ENCODE measurements around the gene NOTO.

NOTO gene

DNA sequence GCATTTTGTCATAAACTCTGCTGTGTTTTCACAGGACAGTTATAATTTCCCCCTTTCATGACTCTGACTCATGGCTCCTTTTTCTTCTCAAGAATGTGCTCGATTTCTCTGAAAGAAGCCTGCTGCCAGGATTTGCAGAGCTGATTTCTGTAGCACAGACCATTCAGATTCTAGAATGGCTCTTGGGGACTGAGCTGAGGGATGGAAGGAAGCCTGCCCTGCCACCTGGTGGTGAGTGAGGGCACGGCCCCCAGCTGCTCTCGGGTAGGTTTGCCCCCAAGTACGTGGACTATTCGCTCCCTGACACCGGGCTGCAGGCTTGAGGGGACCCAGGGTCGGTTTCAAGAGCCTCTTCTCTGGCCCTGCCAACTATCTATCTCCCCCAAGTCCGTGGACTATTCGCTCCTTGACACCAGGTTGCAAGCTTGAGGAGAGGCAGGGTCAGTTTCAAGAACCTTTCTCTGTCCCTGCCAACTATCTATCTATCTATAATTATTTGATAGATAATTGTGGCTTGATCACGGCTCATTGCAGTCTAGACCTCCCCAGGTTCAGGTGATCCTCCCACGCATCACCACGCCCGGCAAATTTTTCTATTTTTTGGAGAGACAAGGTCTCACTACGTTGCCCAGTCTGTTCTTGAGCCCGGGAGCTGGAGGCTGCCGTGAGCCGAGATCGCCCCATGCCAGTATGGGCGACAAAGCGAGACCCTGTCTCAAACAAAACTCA is 10.2 kb downstream of the NOTO start:
- H3K4me3 ChIP-seq (ENCODE audit: low read depth, low read length), result no peak overlapping the region
- TF ChIP-seq POLR2A (IDR thresholded peaks at IDR 0.05; ENCODE audit: extremely low read depth, insufficient read length), result no peak
- no peak; the same call in 1 of the 2 replicates for TF ChIP-seq MAX (IDR thresholded peaks at IDR 0.05; ENCODE audit: low read depth, low read length)
- TF ChIP-seq, protein P1, sequence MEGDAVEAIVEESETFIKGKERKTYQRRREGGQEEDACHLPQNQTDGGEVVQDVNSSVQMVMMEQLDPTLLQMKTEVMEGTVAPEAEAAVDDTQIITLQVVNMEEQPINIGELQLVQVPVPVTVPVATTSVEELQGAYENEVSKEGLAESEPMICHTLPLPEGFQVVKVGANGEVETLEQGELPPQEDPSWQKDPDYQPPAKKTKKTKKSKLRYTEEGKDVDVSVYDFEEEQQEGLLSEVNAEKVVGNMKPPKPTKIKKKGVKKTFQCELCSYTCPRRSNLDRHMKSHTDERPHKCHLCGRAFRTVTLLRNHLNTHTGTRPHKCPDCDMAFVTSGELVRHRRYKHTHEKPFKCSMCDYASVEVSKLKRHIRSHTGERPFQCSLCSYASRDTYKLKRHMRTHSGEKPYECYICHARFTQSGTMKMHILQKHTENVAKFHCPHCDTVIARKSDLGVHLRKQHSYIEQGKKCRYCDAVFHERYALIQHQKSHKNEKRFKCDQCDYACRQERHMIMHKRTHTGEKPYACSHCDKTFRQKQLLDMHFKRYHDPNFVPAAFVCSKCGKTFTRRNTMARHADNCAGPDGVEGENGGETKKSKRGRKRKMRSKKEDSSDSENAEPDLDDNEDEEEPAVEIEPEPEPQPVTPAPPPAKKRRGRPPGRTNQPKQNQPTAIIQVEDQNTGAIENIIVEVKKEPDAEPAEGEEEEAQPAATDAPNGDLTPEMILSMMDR (IDR thresholded peaks at IDR 0.05; ENCODE audit: low read depth, low read length), result peak; percentile 97
- TF ChIP-seq MYC (IDR thresholded peaks at IDR 0.05; ENCODE audit: low read depth, low read length), result no peak
- DNase-seq (ENCODE audit: low read depth), result peak; percentile 88

GRCh38 chr2:73214120-73215035 is 12.0 kb downstream of the NOTO start, which contains the start of gene SMYD5:
SMYD5 (plus strand) TSS chr2:73214245; CDS start chr2:73214267, 22 bp downstream.
- H3K4me3 ChIP-seq (ENCODE audit: low read depth, low read length), result peak within 1 kb of the TSS; percentile 71
- TF ChIP-seq POLR2A (IDR thresholded peaks at IDR 0.05; ENCODE audit: extremely low read depth, insufficient read length), result peak; percentile 63
- peak; percentile 90 for TF ChIP-seq MAX (IDR thresholded peaks at IDR 0.05; ENCODE audit: low read depth, low read length)
- TF ChIP-seq, protein P1 (IDR thresholded peaks at IDR 0.05; ENCODE audit: low read depth, low read length), result no peak
- peak; percentile 87 for TF ChIP-seq MYC (IDR thresholded peaks at IDR 0.05; ENCODE audit: low read depth, low read length)
- peak; percentile 94 for DNase-seq (ENCODE audit: low read depth)

- DNase-seq (ENCODE audit: low read depth), result no peak
- TF ChIP-seq, protein P1 (IDR thresholded peaks at IDR 0.05; ENCODE audit: low read depth, low read length), result no peak
- no peak for TF ChIP-seq MAX (IDR thresholded peaks at IDR 0.05; ENCODE audit: low read depth, low read length)
- TF ChIP-seq MYC (IDR thresholded peaks at IDR 0.05; ENCODE audit: low read depth, low read length), result no peak
- no peak for TF ChIP-seq POLR2A (IDR thresholded peaks at IDR 0.05; ENCODE audit: extremely low read depth, insufficient read length)
- H3K4me3 ChIP-seq (ENCODE audit: low read depth, low read length), result peak overlapping the region; percentile 71
Measured at GRCh38 chr2:73215254-73215653, 12.9 kb downstream of the NOTO start.

DNA sequence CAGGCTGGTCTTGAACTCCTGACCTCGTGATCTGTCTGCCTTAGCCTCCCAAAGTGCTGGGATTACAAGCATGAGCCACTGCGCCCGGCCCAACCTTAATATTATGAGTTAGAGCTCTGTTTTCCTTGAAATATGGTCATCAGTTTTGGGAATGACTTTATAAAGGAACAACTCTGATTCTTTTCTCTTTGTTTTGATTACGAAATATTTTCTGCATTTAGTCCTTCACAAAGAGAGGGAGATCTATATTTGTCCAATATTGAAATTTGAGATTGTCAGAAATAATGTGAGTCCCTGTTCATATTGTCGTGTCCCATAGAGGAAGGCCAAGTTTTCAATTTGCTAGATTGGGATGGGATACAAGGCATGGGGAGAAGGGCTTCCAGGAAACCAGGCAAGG is 14.8 kb downstream of the NOTO start:
- TF ChIP-seq, protein P1 (IDR thresholded peaks at IDR 0.05; ENCODE audit: low read depth, low read length), result no peak
- no peak for TF ChIP-seq MYC (IDR thresholded peaks at IDR 0.05; ENCODE audit: low read depth, low read length)
- no peak for TF ChIP-seq POLR2A (IDR thresholded peaks at IDR 0.05; ENCODE audit: extremely low read depth, insufficient read length)
- TF ChIP-seq MAX (IDR thresholded peaks at IDR 0.05; ENCODE audit: low read depth, low read length), result no peak
- no peak overlapping the region for H3K4me3 ChIP-seq (ENCODE audit: low read depth, low read length)
- no peak for DNase-seq (ENCODE audit: low read depth)

GRCh38 chr2:73217826-73218225 is 15.5 kb downstream of the NOTO start:
- TF ChIP-seq, protein P1 (IDR thresholded peaks at IDR 0.05; ENCODE audit: low read depth, low read length), result no peak
- no peak for TF ChIP-seq POLR2A (IDR thresholded peaks at IDR 0.05; ENCODE audit: extremely low read depth, insufficient read length)
- no peak for TF ChIP-seq MYC (IDR thresholded peaks at IDR 0.05; ENCODE audit: low read depth, low read length)
- TF ChIP-seq MAX (IDR thresholded peaks at IDR 0.05; ENCODE audit: low read depth, low read length), result no peak
- no peak overlapping the region for H3K4me3 ChIP-seq (ENCODE audit: low read depth, low read length)
- no peak for DNase-seq (ENCODE audit: low read depth)

Measured in NB4 (cell line).